GM12873 (cell line): ENCODE measurements around the gene CDK5R2.

Experiments used
- CTCF ChIP-seq: IDR thresholded peaks from 2 replicates; pipeline ENCODE4 v1.5.1; 2012; ENCODE audit warnings: low read depth, mild to moderate bottlenecking, moderate library complexity, low read length, control low read depth; ENCODE audit not compliant: insufficient read depth; ENCODE audit errors: missing control alignments

The CDK5R2 gene

GRCh38 chr2:218985325-218986091 is 26.0 kb downstream of the CDK5R2 start:
- no peak for TF ChIP-seq CTCF

DNA sequence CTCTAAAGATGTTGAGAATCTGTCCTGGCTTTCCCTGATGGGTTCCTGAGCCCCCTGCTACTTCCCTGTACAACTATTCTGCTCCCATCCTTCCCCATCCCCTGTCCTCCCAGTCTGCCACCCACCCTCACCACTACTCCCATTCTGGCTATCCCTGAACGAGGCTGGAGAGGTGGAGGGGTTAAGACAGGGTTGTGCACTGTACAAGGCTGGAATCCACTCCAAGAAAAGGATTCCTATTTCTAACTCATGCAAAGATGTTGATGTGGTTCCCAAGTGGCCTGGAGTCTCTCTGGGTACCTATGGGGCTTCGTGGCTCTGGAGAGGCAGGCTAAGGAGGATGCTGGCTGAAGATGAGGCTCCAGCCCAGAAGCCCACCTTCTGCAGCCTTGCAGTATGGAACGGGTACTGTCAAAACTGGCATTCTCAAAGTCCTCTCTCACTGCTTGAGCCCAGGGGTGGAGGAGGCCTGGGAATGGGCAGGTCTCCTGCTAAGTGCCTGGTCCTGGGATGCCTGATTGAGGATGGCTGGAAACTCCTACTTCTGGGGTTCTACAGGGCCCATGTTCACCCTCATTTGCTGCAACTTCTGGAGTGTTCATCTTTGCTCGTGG is 26.8 kb downstream of the CDK5R2 start:
- no peak for TF ChIP-seq CTCF

DNA sequence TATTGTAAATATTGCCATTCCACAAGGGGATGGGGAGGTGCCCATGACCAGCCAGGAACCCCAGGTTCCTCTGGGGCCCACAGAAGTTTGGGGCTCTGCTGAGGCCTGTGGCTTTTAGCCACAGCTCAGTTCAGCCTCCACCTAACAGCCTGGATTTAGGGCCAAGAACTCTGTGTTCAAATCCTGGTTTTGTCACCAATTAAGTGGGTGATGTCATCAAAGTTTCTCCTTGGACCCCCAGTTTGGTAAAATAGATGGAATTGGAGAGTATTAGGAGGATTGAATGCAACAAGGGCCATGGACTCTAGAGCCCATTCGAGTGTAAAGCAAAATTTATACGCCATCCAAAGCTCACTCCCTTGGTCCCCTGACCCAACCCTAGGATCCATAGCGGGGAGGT is 28.7 kb downstream of the CDK5R2 start:
- no peak for TF ChIP-seq CTCF

DNA sequence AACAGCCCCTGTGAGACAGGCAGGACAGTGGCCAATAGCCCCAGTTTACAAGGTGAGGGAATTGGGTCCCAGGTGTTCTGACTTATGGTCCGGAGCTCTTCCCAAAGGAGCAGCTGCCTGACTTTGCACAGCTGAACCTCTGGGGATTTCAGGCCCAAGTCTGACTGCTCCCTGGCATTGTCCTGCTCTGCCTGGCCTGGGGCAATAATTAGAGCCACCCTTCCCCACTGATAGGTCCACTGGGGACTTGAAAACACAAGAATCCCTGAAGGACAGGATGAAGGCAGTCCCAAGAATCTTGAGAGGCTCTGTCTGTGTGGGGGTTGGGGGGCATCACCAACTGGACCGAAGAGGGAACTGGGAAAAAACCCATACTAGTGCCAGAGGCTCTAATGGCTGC is 29.2 kb downstream of the CDK5R2 start:
- TF ChIP-seq CTCF = no peak

GRCh38 chr2:218990052-218990451 is 30.6 kb downstream of the CDK5R2 start:
- TF ChIP-seq CTCF = no peak

DNA sequence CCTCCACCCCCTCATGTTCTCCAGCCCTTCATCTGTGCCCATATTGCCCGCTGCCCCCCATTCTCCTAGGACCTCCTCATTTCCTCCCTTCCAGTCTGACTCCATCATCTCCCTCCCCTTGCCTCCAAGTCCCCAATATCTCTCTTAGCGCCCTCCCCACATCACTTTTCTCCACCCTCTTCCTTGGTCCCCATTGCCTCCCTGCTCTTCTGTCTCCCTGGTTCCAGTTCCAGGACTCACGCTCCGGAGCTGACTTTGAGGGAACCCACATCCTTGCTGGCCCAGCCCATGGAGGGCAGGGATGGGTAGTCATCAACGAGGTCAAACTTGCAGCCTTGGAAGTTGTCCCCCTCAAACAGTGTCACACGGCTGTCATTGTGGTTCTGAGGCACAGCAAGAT is 31.1 kb downstream of the CDK5R2 start:
- TF ChIP-seq CTCF = no peak

DNA sequence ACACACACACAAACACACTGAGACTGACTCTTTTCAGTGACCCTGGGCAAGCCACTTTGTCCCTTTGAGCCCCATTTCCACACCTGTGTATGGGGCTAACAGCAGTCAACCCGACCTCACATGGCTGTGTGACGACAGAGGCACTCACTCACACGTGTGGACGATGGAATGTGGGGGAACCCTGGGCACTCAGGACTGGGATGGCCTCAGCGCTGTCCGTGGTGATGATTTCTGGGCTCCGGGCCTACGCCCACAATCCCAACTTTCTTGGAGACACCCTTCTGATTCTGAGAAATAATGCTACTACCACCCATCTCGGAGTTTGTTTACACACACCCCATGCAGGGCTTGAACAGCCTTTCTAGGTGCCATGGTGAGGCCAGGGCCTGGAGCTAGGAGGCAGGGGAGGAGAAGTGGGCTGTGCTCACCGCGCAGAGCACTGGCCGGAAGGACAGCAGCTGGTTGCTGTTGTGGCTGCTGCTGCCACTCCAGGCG is 32.3 kb downstream of the CDK5R2 start:
- no peak for TF ChIP-seq CTCF
